Astrocyte of the cerebellum (primary cell): ENCODE results near the gene TNNT1.

ENCODE experiments used
- DNase-seq: peaks from one replicate; pipeline ENCODE4 v3.0.0-alpha.2; 2011; ENCODE audit warnings: low read depth
- H3K4me3 ChIP-seq: 2 replicates; pipeline ENCODE4 v1.5.1; 2011; ENCODE audit warnings: mild to moderate bottlenecking, low read depth, low read length, moderate library complexity
- in situ Hi-C: cut with HindIII; loops from 2 replicates; pipeline ENCODE4 v1.10.0; 2017; ENCODE audit warnings: low sequenced_read_pairs
- TF ChIP-seq, protein P1 (sequence below): IDR thresholded peaks from 2 replicates; pipeline ENCODE4 v1.5.1; 2012; ENCODE audit warnings: low read length, low read depth, moderate library complexity, mild to moderate bottlenecking; ENCODE audit errors: missing control alignments

The TNNT1 gene, protein sequence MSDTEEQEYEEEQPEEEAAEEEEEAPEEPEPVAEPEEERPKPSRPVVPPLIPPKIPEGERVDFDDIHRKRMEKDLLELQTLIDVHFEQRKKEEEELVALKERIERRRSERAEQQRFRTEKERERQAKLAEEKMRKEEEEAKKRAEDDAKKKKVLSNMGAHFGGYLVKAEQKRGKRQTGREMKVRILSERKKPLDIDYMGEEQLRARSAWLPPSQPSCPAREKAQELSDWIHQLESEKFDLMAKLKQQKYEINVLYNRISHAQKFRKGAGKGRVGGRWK

DNA sequence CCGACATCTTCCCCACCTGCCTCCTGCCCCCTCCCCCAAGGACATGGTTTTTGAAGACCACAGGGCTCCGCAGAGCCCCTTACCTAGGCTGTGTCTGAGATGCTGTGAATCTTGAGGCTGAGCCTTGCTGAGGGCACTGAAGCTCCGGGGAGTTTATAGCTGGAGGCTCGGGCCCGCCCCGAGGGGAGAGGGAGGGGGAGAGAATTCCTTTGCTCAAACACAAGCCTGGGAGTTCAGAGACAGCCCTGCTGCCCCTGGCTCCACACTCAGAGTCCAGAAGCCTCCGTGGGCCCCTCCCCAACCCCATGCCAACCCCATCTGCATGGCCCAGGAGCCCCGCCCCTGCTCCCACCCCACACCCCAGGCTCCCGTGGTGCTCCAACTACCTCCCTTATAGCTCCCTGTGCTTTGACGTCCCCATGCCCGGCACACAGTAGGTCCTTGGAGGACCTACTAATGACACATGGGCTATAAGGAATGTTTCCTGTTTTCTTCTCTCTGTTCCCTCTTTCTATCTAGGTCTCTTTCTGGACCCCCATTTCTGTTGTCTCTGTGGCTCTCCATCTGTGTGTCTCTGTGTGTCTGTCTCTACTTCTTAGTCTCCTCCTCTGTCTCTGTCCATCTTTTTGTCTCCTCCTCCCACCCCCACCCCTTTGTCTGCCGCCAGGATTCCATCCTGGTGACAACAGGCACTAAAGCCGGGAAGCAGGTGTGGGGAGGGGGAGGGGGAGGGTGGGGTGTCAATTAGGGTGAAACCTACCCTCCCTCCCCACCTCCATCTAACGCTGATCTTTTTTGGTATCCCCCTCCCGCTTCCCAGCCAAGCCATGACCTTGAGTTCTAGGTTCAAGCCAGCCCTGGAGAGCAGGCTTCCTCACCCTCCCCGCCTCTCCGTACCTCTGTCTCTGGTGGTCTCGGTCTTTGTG lies at the start of gene TNNT1:
Gene TNNT1, minus strand, starts transcription at position 129 of the 926 bp plus-strand sequence. CDS start 2,049 bp downstream, outside the sequence.
- no peak for DNase-seq
- in situ Hi-C loops, result no loop called here
- H3K4me3 ChIP-seq, result no peak within 1 kb of the TSS
- TF ChIP-seq, protein P1, sequence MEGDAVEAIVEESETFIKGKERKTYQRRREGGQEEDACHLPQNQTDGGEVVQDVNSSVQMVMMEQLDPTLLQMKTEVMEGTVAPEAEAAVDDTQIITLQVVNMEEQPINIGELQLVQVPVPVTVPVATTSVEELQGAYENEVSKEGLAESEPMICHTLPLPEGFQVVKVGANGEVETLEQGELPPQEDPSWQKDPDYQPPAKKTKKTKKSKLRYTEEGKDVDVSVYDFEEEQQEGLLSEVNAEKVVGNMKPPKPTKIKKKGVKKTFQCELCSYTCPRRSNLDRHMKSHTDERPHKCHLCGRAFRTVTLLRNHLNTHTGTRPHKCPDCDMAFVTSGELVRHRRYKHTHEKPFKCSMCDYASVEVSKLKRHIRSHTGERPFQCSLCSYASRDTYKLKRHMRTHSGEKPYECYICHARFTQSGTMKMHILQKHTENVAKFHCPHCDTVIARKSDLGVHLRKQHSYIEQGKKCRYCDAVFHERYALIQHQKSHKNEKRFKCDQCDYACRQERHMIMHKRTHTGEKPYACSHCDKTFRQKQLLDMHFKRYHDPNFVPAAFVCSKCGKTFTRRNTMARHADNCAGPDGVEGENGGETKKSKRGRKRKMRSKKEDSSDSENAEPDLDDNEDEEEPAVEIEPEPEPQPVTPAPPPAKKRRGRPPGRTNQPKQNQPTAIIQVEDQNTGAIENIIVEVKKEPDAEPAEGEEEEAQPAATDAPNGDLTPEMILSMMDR, result no peak

GRCh38 chr19:55198651-55199050 lies 49.6 kb upstream of the TNNT1 start:
- H3K4me3 ChIP-seq, result no peak overlapping the region
- in situ Hi-C loops, result no loop called here
- TF ChIP-seq, protein P1, result no peak
- DNase-seq, result no peak

DNA sequence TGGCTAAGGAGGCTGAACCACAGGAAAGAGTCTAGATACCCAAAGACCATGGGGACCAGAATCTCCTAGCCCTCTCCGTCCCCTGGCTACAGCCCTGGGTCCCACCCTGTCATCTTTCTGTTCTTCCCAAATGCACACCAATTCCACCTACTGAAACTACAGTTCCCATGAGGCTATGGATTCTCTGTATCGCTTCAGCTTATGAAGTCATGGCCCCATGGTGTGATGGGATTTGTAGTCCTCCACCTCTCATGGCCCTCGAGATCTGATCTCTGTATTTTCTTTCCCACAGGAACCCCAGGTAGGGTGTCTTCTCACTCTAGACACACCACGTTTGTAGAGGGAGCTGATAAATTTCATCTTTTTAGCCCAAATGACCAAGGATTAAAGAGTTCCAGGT lies 48.5 kb upstream of the TNNT1 start:
- no peak for DNase-seq
- TF ChIP-seq, protein P1, result no peak
- in situ Hi-C loops, result no loop called here
- no peak overlapping the region for H3K4me3 ChIP-seq

GRCh38 chr19:55196803-55197202 lies 47.8 kb upstream of the TNNT1 start:
- TF ChIP-seq, protein P1, result no peak
- DNase-seq, result no peak
- no peak overlapping the region for H3K4me3 ChIP-seq
- in situ Hi-C loops, result no loop called here

- no peak for DNase-seq
- in situ Hi-C loops, result no loop called here
- TF ChIP-seq, protein P1, result no peak
- H3K4me3 ChIP-seq, result no peak overlapping the region
Observed at GRCh38 chr19:55193481-55193880, 44.5 kb upstream of the TNNT1 start.

DNA sequence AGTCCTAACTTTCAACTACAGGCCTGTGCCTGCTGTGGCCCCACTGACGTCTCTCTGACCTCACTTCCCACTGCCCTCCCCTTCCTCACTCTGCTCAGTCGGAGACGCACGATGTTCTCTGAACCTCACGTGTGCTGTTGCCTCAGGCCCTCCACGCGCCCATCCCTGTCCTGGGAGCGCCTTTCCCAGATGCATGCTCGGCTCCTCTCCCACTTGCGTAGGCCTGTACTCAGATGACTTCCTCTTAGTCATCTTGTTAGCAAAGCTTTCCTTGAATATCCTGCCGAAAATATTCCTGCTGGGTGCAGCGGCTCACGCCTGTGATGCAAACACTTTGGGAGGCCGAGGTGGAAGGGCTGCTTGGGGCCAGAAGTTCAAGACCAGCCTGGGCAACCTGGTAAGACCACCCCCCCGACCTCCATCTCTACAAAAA lies 40.4 kb upstream of the TNNT1 start:
- TF ChIP-seq, protein P1, result no peak
- no peak for DNase-seq
- H3K4me3 ChIP-seq, result no peak overlapping the region
- in situ Hi-C loops, result no loop called here
